ENCODE results near the gene RILPL2.
"Not testable (repeated sequence)": the region's sequence is repeated elsewhere in the genome, so short reads cannot be mapped to it uniquely, and the experiment has no call there.

RILPL2 gene

GRCh38 chr12:123449856-123450255, 13.4 kb upstream of the RILPL2 start:
- DNase-seq (ENCODE audit: low spot score) = no peak

- peak; percentile 43 for DNase-seq (ENCODE audit: low spot score)
Measured at GRCh38 chr12:123449249-123449733, 12.8 kb upstream of the RILPL2 start.

GRCh38 chr12:123446333-123446713, 9.8 kb upstream of the RILPL2 start:
- DNase-seq (ENCODE audit: low spot score) = no peak

- no peak for DNase-seq (ENCODE audit: low spot score)
Measured at GRCh38 chr12:123445388-123446332, 9.2 kb upstream of the RILPL2 start.

GRCh38 chr12:123444092-123445026, 7.9 kb upstream of the RILPL2 start:
- no peak for DNase-seq (ENCODE audit: low spot score)

GRCh38 chr12:123442774-123443173, 6.3 kb upstream of the RILPL2 start:
- DNase-seq (ENCODE audit: low spot score) = no peak

GRCh38 chr12:123441523-123442164, 5.2 kb upstream of the RILPL2 start:
- DNase-seq (ENCODE audit: low spot score) = no peak

- DNase-seq (ENCODE audit: low spot score) = no peak
Measured at GRCh38 chr12:123435636-123436016, 858 bp downstream of the RILPL2 start.

- DNase-seq (ENCODE audit: low spot score) = no peak
Measured at GRCh38 chr12:123433615-123434014, 2.9 kb downstream of the RILPL2 start.

GRCh38 chr12:123431951-123432817, 4.3 kb downstream of the RILPL2 start:
- DNase-seq (ENCODE audit: low spot score) = not testable (repeated sequence)

GRCh38 chr12:123429101-123429500, 7.4 kb downstream of the RILPL2 start:
- DNase-seq (ENCODE audit: low spot score) = not testable (repeated sequence)

- DNase-seq (ENCODE audit: low spot score) = no peak
Measured at GRCh38 chr12:123428591-123428990, 7.9 kb downstream of the RILPL2 start.

GRCh38 chr12:123427036-123427769, 9.3 kb downstream of the RILPL2 start:
- DNase-seq (ENCODE audit: low spot score) = no peak

- DNase-seq (ENCODE audit: low spot score) = no peak
Measured at GRCh38 chr12:123421314-123421713, 15.2 kb downstream of the RILPL2 start.

- no peak for DNase-seq (ENCODE audit: low spot score)
Measured at GRCh38 chr12:123410041-123410412, 26.5 kb downstream of the RILPL2 start.

- DNase-seq (ENCODE audit: low spot score) = not testable (repeated sequence)
Measured at GRCh38 chr12:123409284-123410040, 27.0 kb downstream of the RILPL2 start.

GRCh38 chr12:123408619-123409018, 27.9 kb downstream of the RILPL2 start:
- not testable (repeated sequence) for DNase-seq (ENCODE audit: low spot score)

GRCh38 chr12:123407934-123408333, 28.6 kb downstream of the RILPL2 start:
- not testable (repeated sequence) for DNase-seq (ENCODE audit: low spot score)

- not testable (repeated sequence) for DNase-seq (ENCODE audit: low spot score)
Measured at GRCh38 chr12:123407269-123407668, 29.2 kb downstream of the RILPL2 start.

GRCh38 chr12:123404581-123404980, 31.9 kb downstream of the RILPL2 start:
- DNase-seq (ENCODE audit: low spot score) = no peak

Data from cerebellar cortex (tissue), 1 donor.